GM19324 (cell line): ENCODE measurements around the gene MYOG.

Experiments
- ATAC-seq: cut with Tn5 transposase; IDR thresholded peaks from one replicate; pipeline ENCODE4 v1.9.1; 2021; ENCODE audit warnings: mild to moderate bottlenecking, moderate library complexity; ENCODE audit not compliant: unreplicated experiment, low FRiP score

Gene MYOG

DNA sequence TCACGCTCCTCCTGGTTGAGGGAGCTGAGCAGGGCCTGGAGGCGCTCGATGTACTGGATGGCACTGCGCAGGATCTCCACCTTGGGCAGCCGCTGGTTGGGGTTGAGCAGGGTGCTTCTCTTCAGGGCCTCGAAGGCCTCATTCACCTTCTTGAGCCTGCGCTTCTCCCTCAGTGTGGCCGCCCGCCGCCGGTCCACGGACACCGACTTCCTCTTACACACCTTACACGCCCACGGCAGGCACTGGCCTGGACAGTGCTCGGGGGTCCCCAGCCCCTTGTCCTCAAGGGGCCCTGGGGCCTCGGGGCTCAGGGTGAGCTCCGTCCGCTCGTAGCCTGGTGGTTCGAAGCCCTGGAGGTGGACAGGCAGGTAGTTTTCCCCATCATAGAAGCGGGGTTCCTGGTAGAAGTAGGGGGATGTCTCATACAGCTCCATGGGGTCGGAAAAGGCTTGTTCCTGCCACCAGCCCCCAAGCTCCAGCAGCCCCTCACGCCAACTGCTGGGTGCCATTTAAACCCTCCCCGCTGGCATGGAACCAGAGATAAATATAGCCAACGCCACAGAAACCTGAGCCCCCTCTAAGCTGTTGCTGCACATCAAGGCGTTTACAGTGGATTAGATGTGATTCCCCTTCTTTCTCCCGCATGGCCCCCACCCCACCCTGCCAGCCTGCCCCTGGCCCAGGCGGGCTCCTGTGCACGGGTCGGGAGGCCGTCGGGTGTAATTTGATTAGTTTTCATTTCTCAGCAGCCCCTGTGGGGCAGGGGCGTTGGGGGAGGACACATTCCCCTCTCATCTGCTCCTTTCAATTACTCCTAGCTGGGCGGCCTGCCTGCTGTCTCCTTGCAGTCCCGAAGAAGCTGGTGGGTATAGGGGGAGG is at the start of gene MYOG:
MYOG (minus strand) TSS at position 485 of the 879 bp plus-strand sequence; CDS start at position 434, 51 bp downstream.
- ATAC-seq: no peak

DNA sequence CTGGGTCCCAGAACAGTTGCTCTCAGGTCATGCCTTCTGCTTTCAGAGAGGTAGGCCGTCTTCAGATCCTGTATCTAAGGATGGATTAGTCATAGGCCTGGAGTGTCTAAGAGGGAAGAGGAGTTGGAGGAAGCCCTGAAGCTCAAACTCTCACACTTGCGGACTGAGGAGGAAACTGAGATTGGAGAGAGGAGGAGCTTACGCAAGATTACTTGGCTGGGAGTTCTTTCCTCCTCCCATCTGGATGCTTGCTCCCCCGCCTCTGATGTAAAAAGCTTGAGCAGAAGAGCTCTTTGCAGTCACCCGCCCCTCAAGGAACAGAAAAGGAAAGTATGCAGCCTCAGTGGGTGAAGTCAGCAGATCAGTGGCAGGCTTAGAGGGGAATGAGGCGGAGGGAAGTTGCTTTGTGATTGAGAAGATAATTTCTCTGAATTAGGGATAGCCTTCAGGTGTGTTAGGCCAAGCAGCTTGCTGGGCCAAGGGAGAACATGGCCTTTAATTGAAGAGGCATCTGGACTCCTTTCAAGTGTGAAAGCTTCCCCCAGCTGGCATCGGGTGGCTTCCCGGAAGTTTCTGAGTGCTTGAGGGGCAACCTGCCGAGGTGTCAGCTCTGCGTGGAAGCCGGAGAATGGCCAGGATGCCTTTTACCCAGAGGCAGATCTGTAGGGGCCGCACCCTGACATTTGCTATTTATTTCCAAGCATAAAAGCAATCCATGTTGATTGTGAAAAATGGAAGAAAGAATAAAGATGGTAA is 48.3 kb upstream of the MYOG start:
- ATAC-seq: no peak

DNA sequence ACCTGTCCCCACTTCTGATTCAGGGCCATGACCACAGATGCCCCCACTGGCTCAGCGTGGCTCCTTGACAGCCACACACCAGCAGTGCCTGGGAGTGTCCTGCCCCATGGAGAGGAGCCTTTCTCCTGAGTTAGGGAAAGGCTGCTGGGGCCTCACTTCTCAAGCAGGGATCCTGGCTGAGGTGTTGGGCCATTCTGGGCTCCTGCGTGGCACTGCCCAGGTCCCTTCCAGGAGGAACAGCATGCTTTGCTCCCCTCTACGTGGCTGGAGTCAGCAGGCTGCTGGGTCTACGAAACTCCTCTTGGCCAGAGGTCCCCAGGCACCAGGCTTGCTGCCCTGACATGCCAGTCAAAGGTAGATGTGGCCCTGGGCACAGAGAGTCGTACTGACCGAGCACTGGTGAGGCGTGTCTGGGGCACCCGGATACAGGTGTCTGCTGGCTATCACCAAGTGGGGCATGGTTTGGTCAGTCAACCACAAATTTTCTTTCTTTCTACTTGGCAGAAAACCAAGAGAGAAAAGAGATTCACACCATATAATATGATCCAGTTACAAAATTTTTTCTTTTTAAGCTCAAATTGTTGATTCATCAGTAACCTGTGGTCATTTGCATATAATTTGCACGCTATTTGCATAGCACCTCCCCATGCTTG is 45.9 kb upstream of the MYOG start:
- no peak for ATAC-seq

DNA sequence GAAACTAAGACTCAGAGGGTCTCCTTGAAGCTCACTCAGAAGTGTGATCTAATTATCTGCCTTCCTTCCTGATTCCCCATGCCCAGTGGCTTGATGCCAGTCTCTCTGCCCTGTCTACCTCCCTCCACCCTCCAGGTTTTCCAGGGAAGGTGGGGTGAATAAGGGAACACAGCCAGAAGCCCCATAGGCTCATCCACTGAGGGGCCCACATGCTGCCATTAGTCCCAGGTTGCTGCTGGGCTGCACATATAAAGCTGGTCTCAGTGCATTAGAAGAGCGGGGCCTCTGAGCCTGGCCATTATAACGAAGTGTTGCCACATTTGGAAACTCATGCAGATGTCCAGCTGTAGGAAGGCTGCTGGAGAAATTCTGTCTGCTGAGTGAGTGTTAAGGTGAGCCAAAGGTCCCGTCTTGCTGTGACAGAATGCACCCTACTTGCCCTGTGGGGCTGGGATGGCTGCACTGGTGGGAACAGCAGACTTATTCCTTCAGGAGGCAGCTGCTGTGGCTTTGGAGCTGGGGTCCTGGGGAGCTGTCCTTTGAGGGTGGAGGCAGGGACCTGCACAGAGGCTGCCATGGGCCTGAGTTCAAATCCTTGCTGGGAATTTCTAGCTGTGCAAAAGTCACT is 44.7 kb upstream of the MYOG start:
- ATAC-seq: no peak

DNA sequence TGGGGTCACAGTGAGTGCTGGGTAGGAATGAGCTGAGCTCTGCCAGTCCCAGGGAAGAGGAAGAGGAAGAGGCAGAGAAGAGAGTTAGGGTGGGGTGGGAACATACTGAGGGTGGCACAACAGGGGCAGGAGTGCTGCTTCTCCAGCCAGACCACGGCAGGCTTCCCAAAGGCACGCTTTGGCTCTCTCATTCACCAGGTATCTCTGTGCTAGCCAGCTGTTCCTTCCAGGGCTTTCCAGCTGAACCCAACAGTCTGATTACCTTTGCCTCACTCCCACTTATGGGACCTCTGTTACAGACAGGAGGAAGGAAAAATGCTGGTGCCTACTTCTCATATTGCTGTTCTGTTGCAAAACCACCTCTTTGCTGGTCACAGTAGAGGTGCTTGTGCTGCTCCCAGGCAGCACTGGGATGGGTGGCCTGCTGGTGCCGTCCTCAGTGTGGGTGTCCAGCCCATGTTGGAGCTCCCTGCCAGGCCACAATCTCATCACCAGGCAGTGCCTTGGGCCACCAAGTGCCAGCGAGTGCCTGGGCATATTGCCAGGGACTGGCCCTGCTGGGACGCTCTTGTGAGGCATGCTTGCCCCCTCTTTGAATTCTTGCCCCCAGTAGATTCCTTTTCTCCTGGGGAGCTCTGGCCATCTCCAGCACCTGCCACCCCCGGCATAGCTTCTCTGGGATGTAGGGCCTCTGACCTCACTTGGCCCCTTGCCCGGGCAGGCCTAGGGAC is 43.9 kb upstream of the MYOG start:
- ATAC-seq: no peak

DNA sequence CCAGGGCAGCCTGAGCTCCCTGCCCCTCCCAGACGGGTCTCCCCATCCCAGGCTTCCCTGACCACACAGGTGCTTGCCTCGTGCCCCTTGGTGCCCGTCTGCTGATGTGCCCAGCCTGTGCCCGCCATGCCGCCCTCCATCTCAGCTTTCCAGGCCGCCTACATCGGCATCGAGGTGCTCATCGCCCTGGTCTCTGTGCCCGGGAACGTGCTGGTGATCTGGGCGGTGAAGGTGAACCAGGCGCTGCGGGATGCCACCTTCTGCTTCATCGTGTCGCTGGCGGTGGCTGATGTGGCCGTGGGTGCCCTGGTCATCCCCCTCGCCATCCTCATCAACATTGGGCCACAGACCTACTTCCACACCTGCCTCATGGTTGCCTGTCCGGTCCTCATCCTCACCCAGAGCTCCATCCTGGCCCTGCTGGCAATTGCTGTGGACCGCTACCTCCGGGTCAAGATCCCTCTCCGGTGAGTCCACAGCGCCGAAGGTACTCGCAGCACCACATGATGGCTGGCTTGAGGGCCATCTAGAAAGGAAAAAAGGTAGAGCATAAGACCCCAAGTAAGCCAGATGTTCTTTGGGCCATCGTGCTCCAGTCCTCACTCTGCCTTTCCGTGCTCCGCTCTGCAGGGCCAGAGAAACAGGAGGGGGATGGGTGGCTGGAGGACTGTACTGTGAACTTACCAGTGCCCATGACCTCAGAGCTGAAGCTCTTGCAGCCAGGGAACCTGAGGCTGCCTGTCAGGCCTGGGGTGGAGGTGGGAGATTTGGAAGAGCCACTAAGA is 43.1 kb upstream of the MYOG start:
- ATAC-seq: no peak

DNA sequence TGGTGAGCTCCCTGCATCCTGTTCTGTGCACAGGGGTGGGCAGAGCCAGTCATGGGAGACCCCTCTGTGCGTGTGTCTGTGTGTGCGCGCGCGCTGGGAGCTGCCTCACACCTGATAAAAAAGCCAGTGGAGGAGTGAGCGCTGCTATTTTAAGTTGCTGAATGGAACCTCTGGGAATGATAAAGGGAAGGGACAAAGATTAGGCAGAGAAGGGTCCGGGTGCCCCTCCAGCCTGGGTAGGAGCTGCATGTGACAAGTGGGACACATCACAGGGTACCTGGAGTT is 42.6 kb upstream of the MYOG start:
- no peak for ATAC-seq

DNA sequence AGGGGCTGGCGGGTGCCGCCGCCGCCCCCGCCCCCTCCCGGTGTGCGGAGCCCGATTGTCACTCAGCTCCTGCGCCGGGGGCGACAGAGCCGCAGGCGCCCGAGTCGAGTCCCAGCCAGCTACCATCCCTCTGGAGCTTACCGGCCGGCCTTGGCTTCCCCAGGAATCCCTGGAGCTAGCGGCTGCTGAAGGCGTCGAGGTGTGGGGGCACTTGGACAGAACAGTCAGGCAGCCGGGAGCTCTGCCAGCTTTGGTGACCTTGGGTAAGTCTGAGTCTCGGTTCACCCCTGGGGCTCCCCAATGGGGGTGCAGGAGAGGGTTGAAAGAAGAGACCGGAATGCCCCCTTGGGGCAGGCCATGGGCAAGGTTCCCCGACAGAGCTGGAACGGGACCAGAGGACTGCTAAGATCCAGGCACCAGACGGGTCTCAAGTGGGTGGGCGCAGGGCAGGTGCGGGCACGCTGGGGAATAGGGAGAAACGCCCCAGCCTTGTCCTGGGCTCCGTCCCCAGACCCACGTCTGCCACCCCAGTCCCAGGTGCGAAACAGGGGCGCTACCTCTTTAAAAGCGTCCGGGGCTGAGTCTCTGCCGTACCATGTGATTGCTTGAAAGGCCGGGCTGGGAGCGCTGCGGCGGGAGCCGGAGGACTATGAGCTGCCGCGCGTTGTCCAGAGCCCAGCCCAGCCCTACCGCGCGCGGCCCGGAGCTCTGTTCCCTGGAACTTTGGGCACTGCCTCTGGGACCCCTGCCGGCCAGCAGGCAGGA is 42.0 kb upstream of the MYOG start, which contains the start of gene ADORA1:
ADORA1 (plus strand) TSS at position 61 of the 765 bp plus-strand sequence. CDS start 1,116 bp downstream, outside the sequence.
- ATAC-seq: no peak

DNA sequence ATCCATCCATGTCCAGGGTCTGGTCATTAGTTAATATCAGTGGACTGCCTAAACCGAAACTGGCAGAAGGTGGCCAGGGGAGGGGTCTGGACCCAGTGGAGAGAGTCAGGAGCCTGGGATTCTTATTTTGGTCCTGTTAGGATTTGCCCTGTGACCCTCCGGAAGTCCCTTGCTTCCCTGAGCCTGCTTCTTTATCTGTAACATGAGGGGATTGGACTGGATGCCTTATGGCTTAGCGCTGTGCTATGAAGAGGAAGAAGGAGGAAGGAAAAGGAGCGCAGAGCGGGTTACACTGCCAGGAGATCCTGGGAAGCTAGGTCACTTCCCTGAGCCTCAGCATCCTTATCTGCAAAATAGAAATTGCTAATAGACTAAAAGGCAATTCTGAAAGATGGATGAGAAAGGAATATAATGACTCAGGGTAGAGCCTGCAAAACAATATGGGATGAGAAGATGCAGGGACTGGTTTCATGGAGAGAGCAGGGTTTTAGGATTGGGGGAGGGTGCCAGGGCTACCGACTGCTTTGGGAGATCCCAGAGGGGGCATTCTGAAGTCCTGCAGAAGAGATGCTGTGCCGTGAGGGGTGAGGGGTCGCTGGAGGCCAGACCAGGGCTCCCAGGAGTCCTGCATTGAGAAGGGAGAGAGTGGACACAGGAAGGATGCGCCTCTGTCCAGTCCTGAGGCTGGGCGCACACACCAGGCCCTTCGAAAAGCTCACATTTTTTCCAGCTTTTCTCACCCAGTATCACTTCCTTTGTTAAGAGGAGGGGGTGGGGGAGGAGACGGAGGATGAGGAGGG is 41.3 kb upstream of the MYOG start:
- ATAC-seq: no peak

DNA sequence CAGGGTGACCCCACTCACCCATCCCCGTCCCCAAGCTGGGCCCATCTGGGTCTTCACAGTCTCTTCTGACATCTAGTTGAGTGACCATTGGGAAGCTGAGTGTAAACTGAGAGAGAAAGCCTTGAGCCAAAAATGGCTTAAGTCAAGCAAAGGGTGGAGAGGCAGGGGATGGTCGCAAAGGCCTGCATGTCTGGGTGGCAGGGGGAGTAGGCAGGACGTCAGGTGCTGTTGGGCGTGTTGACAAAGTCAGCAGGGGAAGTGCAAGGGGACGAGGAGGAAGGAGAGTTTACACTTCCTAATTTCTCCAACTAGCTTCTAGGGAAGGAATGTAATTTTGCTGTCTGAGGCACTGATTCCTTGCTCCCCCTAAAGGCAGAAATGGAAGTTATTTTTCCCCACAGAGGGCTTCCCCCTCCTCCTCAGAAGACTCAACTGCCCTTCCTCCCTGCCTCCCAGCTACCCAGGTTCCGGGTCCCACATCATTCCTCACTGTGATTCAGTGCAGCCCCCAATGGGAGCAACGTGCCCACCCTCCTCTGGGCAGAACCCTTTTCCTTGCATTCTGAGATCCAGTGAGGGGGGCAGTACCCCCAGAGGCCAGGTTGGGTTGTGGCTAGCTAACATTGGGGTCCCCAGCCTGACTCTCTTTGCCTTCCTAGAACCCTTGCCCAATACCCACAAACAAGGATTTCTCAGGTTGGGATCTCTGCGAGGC is 40.5 kb upstream of the MYOG start:
- no peak for ATAC-seq

DNA sequence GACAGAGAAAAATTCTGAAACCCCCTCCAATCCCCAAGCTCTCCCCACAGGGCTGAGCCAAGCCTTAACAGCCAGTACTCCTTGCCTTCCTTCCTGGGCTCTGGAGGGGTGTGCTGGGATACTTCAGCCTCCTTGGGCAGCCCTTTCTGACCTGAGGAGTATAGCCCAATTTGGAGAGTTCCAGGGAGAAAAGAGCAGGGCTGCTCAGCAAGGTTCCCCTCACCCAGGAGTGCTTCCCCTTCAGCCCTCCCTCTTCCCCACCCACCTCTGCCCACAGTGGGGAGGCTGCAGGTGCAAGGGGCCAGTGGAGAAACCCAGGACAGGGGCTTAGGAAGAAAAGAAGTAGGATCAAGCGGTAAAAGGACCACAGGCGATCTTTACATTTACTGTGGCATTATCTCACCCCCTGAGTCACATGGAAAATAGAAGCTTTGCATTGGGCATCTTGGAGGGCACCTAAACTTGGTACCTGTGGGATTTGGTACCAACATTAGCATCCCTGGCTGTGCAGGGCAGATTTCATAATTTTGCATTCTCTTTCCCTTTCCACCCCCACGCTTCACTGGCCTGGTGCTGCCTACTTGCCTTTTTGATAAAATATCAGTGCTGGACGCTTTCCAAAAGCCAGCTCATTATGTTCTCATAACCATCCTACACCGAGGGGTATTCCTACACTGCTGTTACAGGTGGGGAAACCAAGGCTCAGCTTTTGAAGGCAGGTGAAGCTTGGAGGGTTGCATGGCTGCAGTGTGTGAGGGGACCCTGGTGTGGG is 38.9 kb upstream of the MYOG start:
- no peak for ATAC-seq

DNA sequence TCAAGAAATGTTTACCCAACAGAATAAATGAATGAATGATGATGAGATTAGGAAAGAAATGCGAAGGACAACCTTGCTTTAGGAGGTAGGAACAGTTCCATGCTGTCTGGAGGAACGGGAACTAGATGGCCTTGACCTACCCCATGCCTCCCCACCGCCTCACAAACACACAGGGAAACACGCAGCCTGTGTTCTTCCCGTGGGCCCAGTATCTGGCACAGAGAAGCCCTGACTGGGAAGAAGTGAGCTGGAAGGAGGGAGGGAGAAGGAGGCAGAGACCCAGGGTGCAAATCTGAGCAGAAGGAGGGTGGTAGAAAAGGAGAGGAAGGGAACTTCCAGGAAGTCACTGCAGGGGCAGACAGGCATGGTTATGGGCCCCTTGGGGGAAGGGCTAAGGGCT is 38.2 kb upstream of the MYOG start:
- no peak for ATAC-seq

DNA sequence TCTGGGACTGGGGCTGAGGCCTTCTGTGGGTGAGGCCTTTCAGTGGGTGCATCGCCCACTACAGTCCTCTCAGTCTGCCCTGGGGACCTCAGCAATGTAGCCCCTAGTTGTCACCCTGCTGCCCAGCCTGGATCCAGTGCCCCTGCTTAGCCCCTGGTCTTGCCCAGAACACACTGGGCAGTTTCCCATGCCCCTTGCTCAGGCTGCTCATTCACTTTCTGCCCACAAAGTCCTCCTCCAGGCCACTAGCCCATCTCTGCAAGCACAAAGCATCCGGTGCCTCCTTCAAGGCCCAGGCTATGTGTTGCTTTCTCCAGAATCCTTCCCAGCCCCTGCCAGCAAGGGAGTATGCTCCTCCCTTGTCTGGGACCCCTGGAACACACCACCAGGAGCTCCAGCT is 36.3 kb upstream of the MYOG start:
- no peak for ATAC-seq

DNA sequence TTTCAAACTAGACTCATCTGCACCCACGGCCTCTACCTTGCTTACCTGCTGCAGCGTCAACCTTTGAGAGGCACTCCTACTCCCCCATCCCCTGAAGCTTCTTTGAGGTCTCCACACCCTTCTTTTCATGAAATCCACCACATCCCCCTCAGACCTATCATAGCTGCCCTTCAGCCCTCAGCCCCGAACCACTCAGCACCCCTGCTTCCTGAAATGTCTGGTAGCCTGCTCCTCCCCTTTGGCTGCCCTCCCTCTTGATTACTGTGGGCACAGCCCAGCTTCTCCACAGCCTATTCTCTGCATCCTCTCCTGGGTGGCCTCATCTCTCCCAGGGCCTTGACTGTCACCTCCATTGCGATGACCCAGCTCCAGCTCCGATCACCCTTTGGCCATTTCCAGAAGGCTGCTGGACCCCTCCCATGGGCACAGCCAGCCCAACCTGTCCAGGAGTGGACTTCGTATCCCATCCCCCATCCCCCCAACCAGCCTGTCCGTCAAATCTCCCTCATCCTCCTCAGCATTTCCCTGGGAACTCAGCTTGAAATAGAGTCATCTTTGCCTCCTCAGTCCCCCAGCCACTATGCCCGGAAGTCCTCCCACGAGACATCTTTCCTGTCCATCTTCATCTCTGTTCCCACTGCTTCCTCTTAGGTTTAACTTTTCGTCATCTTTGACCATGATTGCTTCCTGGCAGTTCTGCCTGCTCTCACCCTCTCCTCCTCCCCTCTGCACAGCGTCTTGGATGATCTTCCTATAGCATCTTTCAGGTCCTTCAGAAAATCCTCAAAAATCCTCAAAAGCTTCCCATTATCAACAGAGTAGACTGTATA is 35.6 kb upstream of the MYOG start:
- no peak for ATAC-seq

DNA sequence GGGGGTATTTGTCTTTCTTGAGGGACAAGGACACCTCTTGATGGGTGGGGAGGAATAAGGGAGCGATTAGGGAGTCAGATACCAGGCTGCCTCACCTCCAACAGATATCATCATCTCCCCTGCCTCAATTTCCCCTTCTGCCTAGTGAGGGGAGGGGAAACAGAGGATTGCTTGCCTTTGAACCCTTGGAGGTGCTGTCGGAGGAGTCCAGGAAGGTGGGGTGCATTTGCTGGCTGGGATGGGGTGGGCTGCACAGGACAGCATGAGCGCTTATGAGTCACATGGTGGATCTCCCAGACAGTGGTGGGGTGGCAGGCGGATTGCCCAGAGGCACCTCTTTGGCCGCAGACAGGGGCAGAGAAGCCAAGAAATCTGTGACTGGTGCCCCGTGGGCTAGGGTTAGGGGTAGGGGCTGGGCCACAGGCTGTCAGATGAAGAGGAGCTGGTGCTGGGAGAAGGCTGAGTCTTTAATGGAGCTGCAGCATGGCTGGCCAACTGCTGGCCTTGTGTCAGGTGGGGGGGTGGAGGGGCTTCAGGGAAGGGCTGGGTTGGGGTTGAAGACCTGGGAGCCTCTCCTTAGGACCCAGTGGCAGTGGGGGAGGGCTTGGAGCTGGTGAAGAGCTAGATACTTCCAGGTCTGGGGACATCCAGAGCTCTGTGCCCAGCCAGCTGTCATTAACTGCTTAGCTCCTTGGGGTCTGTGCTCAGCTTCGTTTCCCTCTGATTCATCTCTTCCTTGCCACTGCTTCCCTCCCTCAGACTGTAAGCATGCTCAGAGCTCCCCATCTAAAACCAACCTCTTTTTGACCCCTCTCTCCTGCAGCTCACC is 34.7 kb upstream of the MYOG start:
- ATAC-seq: no peak
